ENCODE results near the gene AGT.
"Not testable (repeated sequence)": the region's sequence is repeated elsewhere in the genome, so short reads cannot be mapped to it uniquely, and the experiment has no call there.

GRCh38 chr1:230656719-230657118 lies 57.2 kb downstream of the AGT start:
- TF ChIP-seq CTCF (IDR thresholded peaks at IDR 0.05; ENCODE audit: low read length); EZH2 (optimal IDR thresholded peaks at IDR 0.05; ENCODE audit: low read depth, low read length); EZH2phosphoT487 (IDR thresholded peaks at IDR 0.05; ENCODE audit: low read length): not testable (repeated sequence)
